Thyroid gland (tissue), 4 donors: ENCODE measurements around the gene BDH1.

ENCODE experiments used
- POLR2A ChIP-seq, 2 donors: fragments of 450-650 bp; IDR thresholded peaks; one replicate each; pipeline ENCODE4 v1.6.1; 2017; ENCODE audit warnings: antibody characterized with exemption in 2 of 2, mild to moderate bottlenecking in 2 of 2, moderate library complexity in 1 of 2
- TF ChIP-seq, protein P1 (sequence below), 6 experiments: fragments of 200-600 bp in 3 of 6; fragments of 450-650 bp in 3 of 6; sonication (generic) in 3 of 6; IDR thresholded peaks; one replicate each; pipeline ENCODE4 v1.5.1; 2016 to 2019; ENCODE audit warnings: antibody characterized with exemption in 6 of 6, mild to moderate bottlenecking in 2 of 6, inconsistent platforms in 1 of 6, moderate library complexity in 1 of 6

DNA sequence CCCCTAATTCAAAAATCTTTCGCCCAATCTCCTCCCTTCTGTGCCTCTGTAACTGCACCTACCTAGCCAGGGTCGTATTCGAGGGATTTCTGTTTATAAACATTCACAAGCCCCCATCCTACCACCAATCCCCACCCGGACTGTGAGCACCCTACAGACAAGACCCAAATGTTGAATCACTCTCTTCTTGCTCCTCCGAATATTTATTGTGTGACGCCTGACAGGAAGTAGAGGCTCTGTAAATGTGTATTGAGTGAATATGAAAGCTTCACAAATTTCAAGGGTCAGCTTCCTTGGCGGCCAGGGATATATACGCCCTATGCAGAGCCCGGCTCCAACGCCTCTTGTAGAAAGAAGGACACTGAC lies 1.6 kb downstream of the BDH1 start:
- TF ChIP-seq, protein P1, sequence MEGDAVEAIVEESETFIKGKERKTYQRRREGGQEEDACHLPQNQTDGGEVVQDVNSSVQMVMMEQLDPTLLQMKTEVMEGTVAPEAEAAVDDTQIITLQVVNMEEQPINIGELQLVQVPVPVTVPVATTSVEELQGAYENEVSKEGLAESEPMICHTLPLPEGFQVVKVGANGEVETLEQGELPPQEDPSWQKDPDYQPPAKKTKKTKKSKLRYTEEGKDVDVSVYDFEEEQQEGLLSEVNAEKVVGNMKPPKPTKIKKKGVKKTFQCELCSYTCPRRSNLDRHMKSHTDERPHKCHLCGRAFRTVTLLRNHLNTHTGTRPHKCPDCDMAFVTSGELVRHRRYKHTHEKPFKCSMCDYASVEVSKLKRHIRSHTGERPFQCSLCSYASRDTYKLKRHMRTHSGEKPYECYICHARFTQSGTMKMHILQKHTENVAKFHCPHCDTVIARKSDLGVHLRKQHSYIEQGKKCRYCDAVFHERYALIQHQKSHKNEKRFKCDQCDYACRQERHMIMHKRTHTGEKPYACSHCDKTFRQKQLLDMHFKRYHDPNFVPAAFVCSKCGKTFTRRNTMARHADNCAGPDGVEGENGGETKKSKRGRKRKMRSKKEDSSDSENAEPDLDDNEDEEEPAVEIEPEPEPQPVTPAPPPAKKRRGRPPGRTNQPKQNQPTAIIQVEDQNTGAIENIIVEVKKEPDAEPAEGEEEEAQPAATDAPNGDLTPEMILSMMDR (IDR thresholded peaks at IDR 0.05), result no peak
- no peak for TF ChIP-seq POLR2A (IDR thresholded peaks at IDR 0.05)
